Measurements from ENCODE around the gene C1orf159.
"Not testable (repeated sequence)": the region's sequence is repeated elsewhere in the genome, so short reads cannot be mapped to it uniquely, and the experiment has no call there.

Gene C1orf159

DNA sequence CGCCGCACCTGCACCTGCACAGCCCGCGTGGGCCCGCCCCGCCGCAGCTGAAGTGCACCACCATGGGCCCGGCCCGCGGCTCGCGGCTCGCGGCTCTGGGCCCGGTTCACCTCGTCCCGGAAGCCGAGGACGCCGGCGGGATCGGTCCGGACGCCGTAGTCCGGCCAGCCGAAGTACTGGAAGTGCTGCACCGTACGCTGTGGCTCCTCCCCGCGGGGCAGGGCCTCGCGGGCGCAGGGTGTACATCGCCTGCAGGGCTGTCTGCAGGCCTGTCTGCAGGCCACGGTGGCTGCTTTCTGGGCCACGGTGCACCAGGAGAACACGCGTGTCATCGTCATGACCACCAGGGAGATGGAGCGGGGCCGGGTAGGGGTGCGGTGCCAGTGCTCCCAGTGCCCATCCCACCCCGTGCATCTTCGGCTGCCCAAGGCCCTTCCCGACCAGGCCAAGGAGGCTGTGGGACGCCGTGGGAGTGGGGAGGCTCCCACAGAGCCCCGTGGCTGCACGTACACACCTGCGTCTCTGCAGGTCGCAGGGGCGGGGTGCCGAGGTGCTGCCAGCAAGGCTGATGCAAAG lies 48.5 kb downstream of the C1orf159 start:
- DNase-seq (ENCODE audit: low read depth, low spot score) = no peak

DNA sequence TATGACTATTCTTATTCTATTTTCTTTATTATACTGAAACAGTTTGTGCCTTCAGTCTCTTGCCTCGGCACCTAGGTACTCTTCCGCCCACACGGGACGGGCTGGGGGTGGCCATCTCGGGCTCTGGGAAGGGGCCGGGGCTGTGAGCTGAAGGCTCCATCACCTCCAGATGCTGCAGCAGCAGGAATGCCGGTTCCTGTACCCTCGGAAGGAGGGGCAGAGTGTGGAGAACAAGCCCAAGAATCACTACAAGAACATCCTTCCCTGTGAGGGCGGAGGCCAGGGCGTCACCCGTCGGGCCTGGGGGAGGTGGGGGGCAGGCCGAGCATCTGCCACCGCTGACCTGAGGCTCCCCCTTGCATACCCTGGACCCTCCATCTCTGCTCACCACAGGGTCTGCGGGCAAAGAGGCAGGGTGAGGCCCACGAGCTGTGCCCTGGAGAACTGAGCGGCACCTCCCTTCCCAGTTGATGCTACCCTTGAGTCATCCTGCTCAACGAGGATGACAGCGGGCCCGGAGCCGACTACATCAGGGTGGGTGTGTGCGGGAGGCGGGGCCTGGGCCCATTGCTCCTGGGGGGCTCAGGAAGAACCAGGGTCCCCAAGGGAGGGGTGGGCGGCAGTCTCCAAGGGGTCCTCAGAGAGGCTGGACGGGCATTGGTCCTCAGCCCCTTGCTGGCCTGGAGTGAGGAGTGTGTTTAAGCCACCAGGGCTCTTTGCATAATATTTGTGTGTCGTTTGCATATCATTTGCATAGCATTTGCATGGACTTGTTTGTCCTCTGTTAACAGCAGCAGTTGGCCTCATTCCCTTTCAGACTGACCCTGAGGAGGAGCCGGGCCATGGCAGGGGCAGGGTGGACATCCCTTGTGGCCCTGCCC lies 49.2 kb downstream of the C1orf159 start:
- no peak for DNase-seq (ENCODE audit: low read depth, low spot score)

DNA sequence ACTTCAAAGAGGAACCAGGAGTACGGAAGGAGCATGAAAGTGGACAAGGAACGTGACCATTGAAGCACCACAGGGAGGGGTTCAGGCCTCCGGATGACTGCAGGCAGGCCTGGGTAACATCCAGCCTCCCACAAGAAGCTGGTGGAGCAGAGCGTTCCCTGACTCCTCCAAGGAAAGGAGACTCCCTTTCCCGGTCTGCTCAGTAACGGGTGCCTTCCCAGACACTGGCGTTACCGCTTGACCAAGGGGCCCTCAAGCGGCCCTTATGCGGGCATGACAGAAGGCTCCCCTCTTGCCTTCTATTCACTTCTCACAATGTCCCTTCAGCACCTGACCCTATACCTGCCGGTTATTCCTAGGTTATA lies 50.0 kb downstream of the C1orf159 start:
- DNase-seq (ENCODE audit: low read depth, low spot score) = not testable (repeated sequence)

DNA sequence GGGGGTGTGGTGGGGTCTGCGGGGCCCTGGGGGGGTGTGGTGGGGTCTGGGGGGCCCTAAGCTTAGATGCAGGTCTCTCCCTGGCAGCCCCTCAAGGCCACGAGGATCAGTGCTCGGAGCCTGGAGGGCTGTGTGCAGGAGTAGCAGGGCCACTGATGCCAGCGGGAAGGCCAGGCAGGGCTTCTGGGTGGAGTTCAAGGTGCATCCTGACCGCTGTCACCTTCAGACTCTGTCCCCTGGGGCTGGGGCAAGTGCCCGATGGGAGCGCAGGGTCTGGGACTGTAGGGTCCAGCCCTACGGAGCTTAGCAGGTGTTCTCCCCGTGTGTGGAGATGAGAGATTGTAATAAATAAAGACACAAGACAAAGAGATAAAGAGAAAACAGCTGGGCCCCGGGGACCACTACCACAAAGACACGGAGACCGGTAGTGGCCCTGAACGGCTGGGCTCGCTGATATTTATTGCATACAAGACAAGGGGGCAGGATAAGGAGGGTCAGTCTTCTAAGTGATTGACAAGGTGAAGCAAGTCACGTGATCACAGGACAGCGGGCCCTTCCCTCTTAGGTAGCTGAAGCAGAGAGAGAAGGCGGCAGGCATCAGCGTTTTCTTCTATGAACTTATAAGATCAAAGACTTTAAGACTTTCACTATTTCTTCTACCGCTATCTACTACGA lies 50.5 kb downstream of the C1orf159 start:
- no peak for DNase-seq (ENCODE audit: low read depth, low spot score)

DNA sequence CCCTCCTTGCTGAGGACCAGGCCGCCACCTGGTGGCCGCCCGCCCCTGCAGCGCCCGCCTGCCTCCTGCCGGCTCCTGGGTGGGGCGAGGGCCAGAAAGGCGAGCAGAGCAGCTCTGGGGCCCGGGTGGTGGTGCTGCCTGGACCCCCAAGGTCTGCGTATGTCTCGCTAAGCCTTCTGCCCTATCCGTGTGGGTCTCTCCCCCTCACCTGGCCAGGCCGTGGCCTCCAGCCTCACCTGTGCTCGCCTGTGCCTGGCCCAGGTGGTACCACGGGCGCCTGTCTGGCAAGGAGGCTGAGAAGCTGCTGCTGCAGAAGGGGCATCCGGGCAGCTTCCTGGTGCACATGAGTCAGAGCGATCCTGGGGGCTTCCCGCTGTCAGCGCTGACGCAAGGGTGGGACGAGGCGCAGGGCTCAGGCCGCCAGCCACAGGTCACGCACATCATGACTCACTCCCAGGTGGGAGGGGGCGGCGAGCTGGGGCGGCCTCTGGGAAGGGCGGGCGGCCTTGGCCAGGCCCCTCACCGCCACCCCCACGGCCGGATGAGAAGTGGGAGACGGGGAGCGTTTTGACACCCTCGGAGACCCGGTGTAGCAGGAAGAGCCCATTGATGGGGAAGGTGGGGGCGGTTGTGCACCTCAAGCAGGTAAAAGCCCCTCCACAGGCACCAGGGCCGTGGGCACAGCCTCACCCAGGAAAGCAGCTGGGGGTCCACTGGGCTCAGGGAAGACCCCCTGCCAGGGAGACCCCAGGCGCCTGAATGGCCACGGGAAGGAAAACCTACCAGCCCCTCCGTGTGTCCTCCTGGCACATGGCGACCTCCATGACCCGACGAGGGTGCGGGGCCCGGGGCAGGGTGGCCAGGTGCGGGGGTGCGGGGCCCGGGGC lies 51.7 kb downstream of the C1orf159 start:
- DNase-seq (ENCODE audit: low read depth, low spot score) = no peak

DNA sequence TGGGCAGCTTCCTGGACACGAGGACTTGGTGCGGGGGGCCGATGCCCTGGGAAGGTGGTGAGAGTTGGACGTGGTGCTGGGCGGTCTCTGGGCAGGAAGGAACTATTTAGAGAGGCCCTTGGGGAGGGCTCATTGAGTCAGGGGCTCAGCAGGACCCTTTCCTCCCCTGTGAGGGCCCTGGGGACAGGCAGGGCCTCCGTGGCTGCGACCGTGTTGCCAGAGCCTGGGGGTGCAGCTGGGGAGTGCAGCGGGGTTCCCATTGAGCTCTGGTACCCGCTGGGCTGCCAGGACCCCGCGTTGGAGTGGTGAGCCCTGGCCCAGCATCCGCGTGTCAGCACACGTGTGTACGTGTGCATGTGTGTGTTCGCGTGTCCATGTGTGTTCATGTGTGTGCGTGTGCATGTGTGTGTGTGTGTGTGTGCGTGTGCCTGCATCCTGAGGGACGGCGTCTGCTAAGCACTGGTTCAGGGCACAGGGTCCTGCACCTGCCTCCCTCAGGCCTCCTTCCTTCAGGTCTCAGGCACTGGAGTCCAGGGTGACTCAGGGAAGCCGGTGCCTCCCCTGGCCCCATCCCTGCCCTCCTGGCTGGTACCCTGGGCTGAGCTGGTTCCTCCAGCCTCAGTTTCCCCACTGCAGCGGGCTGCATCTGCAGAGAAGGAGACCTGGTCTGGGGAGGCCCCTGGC lies 52.5 kb downstream of the C1orf159 start:
- no peak for DNase-seq (ENCODE audit: low read depth, low spot score)

DNA sequence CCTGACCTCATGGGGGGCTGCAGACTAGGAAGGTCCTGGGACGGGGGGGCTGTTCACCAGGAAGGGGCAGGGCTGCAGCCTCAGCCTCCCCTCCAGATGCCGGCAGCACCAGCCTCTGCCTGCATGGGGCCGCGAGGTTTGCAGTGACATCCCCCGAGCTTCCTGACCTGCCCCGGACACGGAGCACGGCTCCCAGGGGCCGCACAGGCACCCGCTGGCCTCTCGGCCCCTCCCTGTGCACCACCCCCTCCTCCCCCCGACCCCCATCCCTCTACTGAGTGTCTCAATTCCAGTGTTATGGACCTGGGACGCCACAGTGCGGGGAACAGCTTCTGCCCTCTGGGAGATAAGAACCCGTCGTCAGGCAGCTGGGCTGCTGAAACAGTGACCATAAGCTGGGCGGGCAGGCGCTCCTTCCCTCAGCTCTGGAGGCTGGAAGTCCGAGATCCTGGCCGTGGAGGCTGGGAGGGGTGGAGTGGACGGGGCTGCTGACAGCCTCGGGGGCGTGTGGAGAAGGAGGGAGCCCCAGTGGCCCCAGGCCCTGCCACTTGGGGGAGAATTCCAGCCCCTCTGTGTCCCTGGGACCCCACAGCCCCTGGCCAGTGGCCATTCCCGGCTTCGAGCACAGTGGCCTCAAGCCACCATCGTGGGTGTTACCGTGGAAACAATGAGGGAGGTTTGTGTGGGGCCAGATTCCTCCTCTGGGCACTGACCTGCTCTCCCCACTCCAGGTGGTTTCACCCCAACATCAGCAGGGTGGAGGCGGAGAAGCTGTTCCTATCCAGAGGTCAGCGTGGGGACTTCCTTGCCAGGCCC lies 53.3 kb downstream of the C1orf159 start:
- no peak for DNase-seq (ENCODE audit: low read depth, low spot score)

DNA sequence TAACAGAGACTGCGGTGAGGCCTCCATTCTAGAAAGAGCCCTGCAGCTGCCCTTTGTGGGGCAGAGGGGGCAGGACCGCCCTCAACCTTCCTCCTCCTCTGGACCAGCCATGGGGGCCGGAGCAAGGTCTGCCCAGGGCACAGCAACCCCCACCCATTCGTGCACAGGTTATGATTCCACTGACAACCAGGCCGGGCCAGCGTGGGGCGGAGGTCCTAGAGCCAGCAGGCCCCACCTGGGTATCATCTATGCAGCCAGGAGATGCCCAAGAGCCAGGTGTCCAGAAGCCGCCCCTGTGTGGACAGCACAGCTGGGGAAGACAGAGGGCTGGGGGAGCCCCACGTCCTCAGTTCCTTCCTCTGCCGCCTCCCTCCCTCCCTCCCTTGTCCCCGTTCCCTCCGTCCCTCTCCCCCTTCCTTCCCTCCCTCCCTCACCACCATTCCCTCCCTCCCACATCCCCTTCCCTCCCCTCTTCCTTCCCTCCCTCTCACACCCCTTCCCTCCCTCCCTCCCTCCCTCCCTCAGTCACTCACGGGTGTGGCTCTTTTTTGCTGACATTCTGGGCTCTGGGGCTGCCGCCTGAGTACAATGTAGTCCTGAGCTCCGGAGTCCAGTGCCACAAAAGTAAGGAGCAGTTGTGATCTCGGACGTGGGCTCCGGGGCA lies 54.1 kb downstream of the C1orf159 start:
- DNase-seq (ENCODE audit: low read depth, low spot score) = no peak

DNA sequence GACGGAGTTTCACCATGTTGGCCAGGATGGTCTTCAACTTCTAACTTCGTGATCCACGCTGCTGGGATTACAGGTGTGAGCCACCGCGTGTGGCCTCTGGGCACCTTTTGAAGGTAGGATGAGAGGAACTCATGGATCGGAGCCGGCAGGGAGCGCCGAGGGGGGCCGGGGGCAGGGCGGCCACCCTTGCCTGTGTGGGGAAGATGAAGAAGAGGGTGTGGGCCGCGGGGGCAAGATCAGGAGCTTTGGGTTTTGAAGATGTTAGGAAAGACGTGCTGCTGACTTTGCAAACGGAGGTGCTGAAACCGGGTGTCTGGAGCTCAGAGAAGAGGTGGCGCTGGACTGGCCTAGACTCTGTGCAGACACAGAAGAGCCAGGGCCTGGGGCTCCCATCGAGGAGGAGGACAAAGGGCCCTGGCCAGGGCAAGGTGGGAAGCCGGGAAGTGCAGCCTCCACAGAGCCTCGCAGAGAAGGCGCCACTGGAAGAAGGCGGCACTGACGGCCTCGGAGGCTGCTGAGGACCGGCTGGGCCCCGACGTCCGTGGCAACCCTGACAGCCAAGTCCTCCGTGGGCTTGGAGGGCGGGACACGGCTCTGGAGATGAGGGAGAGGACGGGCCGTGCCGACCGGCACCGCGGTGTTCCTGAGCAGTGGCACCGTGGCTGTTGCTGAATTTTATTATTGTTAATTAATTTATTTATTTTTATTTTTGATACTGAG lies 55.4 kb downstream of the C1orf159 start:
- no peak for DNase-seq (ENCODE audit: low read depth, low spot score)

DNA sequence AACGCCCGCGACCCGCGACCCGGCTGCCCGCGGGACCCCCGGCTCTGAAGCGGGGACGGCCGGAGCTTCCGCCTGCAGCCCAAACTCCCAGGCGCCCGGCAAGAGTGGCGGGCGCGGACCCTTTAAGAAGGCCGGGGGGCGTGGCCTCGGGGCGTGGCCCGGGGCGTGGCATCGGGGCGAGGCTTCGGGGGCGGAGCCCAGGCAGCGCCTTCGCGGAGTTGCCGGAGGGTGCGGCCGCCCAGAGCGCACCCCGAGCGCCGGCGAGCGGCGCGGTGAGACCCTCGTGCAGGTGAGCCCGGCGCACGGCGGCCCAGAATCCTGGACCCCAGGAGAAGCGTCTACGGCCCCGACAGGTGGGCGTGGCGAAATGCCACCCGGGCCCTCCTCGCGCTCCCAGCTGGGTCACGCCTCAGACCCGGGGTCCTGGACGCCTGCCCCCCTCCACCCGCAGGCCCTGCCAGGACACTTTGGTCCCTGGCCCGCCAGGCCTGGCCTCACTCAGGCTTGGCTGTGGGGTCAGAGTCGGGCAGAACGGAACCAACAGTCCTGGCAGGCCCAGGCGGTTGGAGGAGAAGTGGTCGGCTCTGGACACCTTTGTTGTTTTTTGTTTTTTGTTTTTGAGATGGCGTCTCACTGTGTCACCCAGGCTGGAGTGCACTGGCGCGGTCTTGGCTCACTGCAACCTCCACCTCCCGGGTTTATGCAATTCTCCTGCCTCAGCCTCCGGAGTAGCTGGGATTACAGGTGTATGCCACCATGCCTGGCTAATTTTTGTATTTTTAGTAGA lies 56.2 kb downstream of the C1orf159 start:
- DNase-seq (ENCODE audit: low read depth, low spot score) = no peak

DNA sequence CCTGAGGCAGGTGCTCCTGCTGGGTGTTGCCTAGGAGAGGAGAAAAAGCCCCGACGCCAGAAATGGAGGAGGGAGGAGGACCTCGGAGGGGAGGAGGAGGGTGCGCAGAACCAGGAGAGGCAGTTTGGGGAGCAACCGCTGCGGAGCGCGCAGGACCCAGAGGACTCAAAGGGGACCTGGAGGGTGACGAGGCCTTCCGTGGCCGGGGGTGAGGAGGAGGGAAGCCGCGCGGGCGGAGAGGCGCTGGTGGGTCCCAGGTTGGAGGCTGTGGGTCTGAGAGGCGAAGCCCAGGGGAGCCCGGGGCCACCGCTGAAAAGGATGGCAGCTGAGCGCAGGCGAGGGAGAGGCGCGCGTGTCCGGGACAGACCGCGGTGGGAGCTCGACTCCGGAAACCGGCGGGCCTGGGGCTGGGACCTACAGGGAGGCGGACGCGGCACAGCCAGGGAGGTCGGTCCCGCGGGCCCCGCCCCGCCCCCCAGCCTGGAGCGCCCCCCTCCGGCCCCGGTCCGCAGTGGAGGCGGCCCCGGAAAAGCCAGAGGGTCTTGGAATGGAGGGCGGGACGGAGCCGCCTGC lies 56.9 kb downstream of the C1orf159 start:
- DNase-seq (ENCODE audit: low read depth, low spot score) = no peak

DNA sequence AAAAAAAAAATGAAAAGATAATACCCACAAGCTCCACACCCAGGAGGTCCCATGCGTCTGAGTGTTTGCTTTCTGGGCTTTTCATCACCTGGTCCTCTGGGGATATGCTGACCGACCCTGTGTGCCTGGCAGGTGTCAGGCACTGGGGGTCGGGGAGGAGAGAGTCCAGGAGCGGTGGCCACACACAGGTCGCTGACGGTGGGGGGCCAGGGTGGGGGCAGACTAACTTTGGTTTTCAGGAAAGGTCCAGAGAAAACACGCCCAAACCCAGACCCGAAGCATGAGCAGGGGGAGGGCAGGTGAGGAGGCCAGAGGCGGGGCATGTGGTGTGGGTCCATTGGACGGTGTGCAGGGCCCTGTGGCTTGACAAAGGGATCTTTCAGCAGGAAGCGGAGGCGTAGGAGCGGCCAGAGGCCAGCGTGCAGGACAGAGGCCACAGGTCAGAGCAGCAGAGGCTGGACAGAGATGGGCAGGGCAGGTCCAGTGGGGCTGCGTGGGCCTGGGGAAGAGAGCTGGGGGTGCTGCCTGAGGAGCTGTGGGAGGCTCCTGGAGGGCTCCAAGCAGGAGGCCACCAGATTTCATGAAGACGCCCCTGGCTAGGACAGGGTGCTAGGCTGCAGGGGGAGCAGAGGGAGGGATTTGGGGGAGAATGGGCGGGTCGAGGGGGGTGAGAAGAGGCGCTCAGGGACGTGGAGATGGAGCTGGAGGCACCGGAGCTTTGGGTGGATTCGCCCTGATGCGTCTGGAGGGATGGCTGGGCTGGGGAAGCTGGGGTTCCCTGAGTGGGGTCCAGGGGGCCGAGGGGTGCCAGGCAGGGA lies 57.6 kb downstream of the C1orf159 start:
- DNase-seq (ENCODE audit: low read depth, low spot score) = no peak

DNA sequence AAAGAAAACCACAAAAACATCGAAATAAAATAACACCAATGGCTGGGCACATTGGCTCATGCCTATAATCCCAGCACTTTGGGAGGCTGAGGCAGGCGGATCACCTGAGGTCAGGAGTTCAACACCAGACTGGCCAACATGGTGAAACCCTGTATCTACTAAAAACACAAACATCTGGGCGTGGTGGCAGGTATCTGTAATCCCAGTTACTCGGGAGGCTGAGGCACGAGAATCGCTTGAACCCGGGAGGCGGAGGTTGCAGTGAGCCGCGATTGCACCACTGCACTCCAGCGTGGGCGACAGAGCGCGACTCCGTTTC lies 58.2 kb downstream of the C1orf159 start:
- DNase-seq (ENCODE audit: low read depth, low spot score) = not testable (repeated sequence)

DNA sequence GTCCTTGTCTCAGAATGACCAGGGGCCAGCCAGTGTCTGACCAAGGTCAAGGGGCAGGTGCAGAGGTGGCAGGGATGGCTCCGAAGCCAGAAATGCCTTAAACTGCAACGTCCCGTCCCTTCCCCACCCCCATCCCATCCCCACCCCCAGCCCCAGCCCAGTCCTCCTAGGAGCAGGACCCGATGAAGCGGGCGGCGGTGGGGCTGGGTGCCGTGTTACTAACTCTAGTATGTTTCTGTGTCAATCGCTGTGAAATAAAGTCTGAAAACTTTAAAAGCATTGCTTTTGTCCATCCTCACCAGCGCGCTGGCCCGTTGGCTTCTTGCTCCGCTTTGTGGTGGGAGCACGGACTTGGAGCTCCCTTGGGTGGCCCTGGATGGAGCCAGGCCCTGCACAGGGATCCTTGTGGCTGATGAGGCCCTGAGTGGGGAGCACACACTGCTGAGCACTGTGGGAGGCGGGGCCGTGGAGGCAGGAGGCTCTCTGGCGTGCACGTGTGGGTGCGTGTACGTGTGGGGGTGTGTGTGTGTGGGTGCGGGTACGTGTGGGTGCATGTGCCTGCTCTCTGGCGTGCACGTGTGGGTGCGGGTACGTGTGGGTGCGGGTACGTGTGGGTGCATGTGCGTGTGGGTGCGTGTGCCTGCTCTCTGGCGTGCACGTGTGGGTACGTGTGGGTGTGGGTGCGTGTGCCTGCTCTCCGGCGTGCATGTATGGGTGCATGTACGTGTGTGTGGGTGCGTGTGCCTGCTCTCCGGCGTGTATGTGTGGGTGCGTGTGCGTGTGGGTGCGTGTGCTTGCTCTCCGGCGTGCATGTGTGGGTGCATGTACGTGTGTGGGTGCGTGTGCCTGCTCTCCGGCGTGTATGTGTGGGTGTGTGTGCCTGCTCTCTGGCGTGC lies 59.8 kb downstream of the C1orf159 start:
- no peak for DNase-seq (ENCODE audit: low read depth, low spot score)

DNA sequence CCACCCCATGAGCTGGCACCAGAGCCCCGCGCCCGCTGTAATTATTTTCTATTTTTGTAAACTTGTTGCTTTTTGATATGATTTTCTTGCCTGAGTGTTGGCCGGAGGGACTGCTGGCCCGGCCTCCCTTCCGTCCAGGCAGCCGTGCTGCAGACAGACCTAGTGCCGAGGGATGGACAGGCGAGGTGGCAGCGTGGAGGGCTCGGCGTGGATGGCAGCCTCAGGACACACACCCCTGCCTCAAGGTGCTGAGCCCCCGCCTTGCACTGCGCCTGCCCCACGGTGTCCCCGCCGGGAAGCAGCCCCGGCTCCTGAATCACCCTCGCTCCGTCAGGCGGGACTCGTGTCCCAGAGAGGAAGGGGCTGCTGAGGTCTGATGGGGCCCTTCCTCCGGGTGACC lies 60.9 kb downstream of the C1orf159 start:
- no peak for DNase-seq (ENCODE audit: low read depth, low spot score)

DNA sequence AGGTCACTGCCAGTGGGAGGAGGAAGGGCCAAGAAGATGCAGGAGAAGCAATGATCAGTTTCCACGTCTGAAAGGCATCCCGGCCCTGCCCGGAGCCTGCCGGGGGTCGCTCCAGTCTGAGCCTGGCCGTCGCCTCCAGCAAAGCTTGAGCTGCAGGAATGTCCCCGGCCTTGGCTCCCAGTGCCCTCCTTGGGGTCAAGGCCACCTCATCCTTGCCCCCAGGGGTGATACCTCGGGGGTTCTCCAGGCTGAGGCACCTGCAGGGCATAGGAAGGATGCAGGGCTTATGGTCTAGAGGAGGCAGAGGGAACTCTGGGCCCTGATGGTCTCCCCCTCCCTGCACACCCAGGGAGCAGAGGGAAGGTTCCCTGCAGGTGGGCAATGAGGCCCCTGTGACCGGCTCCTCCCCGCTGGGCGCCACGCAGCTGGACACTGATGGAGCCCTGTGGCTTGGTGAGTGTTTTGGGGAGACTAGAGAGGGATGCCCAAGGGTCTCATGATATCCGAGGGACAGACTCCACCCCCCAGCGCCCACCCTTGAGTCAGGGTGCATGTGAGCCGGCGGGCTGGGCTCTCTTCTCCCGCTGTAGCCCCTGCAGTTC lies 61.7 kb downstream of the C1orf159 start:
- DNase-seq (ENCODE audit: low read depth, low spot score) = no peak
